ENCODE results near the gene SLC25A25.
"Not testable (repeated sequence)": the region's sequence is repeated elsewhere in the genome, so short reads cannot be mapped to it uniquely, and the experiment has no call there.

Gene SLC25A25

GRCh38 chr9:128108269-128109049 lies 40.4 kb downstream of the SLC25A25 start:
- in situ Hi-C loops (cut with MboI; ENCODE audit: low sequenced_read_pairs) = no loop called here

DNA sequence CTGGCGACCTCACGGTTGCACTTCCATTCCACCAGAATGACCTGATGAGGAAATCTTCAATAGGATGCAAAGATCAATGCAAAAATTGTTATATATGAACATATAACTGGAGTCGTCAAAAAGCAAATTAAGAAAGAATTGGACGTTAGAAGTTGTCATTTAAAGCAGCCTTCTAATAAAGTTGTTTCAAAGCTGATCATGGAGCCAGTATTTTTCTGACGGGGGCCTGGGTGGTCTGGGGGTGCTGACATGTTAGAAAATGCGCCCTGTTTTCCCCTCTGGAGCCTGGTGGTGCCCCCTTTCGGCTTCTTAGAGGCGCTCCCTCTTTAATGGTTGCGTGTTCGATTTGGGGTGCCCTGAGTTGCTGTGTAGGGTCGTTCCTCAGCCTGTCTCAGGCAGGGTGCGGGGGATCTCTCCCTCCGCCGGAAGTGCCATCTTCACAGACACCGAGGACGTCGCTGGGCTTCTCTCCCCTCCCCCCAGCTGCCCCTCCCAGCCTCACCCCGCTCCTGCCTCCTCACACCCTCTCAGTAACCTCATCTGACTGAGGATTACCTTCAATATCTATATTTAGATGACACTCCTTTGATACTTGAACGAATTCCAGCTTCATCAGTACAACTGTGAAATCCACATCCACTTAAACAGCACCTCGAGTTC lies 41.1 kb downstream of the SLC25A25 start:
- in situ Hi-C loops (cut with MboI; ENCODE audit: low sequenced_read_pairs) = no loop called here

GRCh38 chr9:128111726-128112125 lies 43.7 kb downstream of the SLC25A25 start:
- in situ Hi-C loops (cut with MboI; ENCODE audit: low sequenced_read_pairs) = not testable (repeated sequence)

DNA sequence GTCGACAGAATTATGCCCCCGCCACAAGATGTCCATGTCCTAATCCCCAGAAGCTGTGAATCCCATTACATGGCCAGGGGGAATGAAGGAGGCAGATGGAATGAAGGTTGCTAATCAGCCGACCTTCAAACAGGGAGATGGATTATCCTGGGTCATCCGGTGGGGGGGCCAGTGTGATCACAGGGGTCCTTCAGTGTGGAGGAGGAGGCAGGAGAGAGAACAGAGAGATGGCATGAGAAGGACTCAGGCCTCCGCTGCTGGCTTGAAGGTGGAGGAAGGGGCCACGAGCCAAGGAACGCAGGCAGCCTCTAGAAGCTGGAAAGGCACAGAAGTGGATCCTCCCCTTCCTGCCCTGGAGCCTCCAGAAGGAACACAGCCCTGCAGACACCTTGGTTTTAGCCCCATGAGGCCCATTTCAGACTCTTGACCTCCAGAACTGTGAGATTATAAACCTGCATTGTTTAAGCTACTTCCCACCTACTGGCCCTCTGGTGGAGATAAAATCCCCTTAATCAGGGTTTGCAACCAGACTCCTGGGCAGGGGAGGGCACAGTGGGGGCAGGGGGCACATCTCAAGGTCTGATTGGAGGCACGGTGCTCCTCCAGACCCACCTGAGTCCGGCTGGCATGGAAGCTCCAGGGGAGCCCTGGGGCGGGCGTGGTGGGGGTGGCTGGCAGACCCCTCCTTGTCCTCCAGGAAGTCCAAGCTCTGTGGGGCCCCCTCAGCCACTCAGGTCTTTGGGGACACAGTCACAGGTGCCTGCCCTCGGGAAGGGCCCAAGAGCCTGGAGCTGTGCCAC lies 45.7 kb downstream of the SLC25A25 start:
- in situ Hi-C loops (cut with MboI; ENCODE audit: low sequenced_read_pairs) = no loop called here

GRCh38 chr9:128114326-128115186 lies 46.5 kb downstream of the SLC25A25 start:
- in situ Hi-C loops (cut with MboI; ENCODE audit: low sequenced_read_pairs) = no loop called here

DNA sequence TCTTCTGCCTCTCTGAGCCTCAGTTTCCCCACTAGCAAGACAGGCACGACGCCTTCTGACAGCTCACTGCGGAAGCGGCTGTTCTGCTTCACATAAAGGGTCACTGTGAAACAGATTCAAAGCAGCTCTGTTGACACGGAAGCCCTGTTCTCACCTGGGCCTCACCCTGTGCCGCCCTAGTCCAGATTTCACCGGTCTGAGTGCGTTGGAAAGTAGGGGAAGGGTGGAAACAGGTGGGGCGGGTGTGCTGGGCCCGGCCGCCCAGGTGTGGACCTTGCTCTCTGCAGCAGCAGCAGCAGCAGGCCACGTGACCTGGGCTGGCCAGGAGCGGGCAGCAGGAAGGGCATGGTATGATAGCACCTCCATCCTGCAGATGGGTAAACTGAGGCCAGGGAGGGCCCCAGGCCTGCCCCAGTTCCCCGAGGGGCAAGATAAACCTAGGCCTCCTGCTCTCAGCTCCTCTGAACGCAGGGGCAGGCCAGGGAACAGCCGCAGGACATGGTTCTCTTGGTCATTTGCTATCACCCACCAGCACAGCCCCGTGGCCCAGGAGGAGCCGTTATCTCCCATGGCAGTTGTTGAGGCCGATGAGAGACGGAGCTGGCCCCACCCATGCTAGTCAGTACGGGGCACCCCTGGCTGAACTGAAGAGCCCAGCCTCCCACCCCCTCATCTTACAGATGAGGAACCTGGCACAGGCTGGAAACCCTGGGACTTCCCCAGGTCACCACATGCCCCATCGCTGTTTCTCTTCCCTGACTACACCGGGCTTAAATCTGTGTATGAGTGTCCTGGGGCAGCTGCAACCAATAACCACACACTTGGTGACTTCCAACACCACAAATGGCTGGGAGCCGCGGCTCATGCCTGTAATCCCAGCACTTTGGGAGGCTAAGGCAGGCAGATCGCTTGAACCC lies 47.4 kb downstream of the SLC25A25 start:
- in situ Hi-C loops (cut with MboI; ENCODE audit: low sequenced_read_pairs) = no loop called here

- in situ Hi-C loops (cut with MboI; ENCODE audit: low sequenced_read_pairs) = no loop called here
Observed at GRCh38 chr9:128116104-128117083, 48.4 kb downstream of the SLC25A25 start.

GRCh38 chr9:128117613-128118471 lies 49.8 kb downstream of the SLC25A25 start:
- in situ Hi-C loops (cut with MboI; ENCODE audit: low sequenced_read_pairs) = no loop called here

GRCh38 chr9:128118472-128118857 lies 50.4 kb downstream of the SLC25A25 start:
- in situ Hi-C loops (cut with MboI; ENCODE audit: low sequenced_read_pairs) = no loop called here

DNA sequence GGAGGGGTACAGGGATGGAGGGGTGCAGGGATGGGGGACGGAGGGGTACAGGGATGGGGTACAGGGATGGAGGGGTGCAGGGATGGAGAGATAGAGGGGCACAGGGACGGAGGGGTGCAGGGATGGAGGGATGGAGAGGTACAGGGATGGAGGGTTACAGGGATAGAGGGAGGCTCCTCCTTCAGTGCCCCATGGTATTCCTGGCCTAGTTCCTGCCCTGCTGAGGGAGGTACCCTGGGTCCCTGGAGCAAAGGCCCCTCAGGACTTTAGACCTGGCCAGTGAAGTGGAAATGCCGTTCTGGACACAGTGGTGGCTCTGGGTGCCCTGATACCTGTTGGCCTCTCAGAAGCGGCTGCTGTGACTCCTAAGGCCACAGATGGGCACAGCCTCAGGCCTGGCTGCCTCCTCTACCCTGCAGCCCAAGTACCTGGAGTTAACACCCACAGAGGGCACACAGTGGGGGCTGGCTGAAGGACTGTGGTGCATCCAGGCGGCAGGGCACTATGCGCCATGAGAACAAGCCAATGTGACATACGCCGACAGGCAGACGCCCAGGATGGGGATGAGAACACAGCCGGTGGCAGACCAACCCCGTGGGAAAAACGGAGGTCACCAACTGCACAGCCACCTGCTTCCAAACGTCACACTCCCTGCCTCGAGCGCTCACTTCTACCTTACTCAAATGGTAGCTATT lies 51.1 kb downstream of the SLC25A25 start:
- in situ Hi-C loops (cut with MboI; ENCODE audit: low sequenced_read_pairs) = no loop called here

DNA sequence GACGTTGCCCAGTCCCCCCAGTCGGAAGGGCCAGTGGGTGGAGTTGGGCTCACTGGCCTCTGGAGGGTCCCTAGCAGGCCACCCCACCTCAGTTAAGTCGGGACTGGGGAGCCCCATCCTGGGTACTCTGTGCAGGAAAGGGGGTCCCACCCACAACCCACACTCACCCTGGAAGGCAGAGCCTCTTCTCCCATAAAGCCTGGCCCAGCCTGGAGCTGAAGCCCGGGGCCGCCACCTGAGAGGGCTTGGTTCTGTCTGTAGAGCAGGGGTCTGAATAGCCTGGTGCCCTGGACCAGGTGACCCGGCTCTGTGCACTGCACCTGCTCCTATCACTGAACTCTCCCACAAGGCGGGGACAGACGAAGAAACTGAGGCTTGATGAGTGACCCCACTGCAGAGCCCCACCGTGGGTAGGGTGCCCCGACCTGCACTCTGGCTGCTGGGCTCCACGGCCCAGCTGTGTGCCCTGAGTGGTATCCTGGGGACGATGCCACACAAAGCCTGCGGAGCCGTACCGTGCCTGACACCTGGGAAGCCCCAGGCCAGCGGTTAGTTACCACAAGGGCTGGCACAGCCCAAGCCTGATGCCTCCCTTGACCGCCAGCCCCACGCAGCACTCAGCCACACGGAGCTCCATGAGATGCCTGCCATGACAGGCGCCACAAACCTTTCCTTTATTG lies 52.2 kb downstream of the SLC25A25 start:
- in situ Hi-C loops (cut with MboI; ENCODE audit: low sequenced_read_pairs) = no loop called here

- in situ Hi-C loops (cut with MboI; ENCODE audit: low sequenced_read_pairs) = no loop called here
Observed at GRCh38 chr9:128120741-128121465, 52.9 kb downstream of the SLC25A25 start.

DNA sequence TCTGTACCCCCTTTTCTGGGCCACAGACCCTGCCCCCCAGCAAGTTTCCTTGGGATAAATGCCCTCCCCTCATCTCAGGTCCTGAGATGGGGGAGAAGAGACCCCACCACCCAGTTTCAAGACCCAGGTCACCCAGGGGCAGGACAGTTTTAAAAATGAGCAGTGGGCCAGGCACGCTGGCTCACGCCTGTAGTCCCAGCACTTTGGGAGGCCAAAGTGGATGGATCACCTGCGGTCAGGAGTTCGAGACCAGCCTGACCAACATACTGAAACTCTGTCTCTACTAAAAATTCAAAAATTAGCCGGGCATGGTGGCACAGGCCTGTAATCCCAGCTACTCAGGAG lies 53.4 kb downstream of the SLC25A25 start:
- in situ Hi-C loops (cut with MboI; ENCODE audit: low sequenced_read_pairs) = no loop called here

DNA sequence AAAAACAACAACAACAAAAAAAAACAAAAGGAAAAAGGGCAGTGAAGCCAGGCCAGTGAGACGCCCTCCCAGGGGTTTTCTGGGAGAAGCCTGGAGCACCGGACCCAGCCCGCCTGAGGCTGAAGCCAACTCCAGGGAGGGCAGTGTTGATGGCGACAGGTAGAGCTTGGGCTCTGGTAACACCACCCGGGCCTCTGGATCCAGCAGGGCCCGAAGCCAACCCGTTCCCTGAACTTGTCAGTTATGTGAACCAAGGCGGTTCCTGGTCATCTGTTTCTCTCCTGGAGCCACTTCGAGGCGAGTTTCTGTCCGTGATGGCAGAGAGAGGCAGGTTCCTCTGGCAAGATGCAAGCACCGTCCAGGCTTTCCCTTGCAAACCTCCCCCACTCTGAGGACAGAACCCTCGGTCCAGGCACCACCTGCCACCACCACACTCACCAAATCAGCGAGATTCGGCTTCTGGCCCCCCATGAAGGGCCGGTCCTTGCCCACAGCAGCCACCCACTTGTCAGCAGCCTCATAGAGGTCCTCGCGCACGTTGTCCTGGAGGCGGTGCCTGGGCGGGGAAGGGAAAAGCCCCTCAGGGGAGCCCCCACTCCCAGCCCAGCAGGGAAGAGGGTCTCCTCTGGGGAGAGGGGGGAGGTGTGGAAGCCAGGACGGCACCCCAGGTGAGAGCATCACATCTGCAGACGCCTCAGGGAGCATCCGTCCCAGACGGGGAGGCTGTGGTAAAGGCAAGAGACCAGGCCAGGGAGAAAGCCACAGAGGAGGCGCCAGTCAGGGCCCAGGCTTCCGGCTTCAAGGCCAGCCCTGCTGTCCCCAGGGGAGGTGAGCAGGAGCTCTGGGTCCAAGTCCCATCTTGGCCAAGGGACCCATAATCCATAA lies 54.1 kb downstream of the SLC25A25 start:
- in situ Hi-C loops (cut with MboI; ENCODE audit: low sequenced_read_pairs) = no loop called here

DNA sequence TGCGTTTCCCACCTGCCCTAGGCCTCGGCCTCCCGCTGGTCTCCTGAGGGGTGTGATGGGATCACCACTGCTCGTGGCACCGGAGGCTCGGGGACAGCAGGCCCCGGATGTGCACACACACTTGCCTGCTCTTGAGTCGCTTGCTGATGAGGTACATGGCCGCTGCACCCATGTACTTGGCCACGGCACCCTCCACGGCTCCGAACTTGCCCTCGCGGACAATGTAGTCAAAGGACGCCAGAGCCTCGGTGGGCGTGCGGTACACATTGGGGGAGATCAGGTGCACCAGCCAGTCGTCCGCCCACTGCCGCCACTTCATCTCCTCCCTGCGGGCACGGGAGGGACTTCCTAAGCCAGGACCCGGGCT lies 54.8 kb downstream of the SLC25A25 start:
- in situ Hi-C loops (cut with MboI; ENCODE audit: low sequenced_read_pairs) = no loop called here

Measured in HL-60/S4 (cell line).